ENCODE data around the gene UNC50. TPM values are rescaled to one million over a fixed set of nuclear protein-coding genes. Genes with fewer than 3 reads are reported as not detected.

UNC50 gene
- polyA plus RNA-seq, 1 donor from 2014 or later = 111 TPM

GRCh38 chr2:98606431-98606830 is 2.0 kb upstream of the UNC50 start:
- Histone ChIP-seq H3K27ac (ENCODE audit: low read length) (no peak overlapping the region), H3K4me2 (ENCODE audit: low read length) (no peak overlapping the region)

GRCh38 chr2:98607104-98607503 is 1.3 kb upstream of the UNC50 start:
- Histone ChIP-seq H3K27ac (ENCODE audit: low read length) (peak overlapping the region; percentile 94), H3K9ac (ENCODE audit: low read length) (peak overlapping the region; percentile 96), H3K4me2 (ENCODE audit: low read length) (peak overlapping the region; percentile 57), H2AFZ (ENCODE audit: low read depth, low read length) (no peak overlapping the region), H4K20me1 (ENCODE audit: insufficient read depth) (no peaks in the 10 kb centered on the region), H3K79me2 (replicated peaks; ENCODE audit: insufficient read depth, low read length) (peaks cover 56% of the 10 kb centered on the region), H3K36me3 (ENCODE audit: insufficient read depth, low read length) (no peaks in the 10 kb centered on the region), H3K4me3 (ENCODE audit: low read length) (peak overlapping the region; percentile 86), H3K9me3 (ENCODE audit: low read length) (no peaks in the 10 kb centered on the region), H3K27me3 (ENCODE audit: insufficient read depth, low read depth, low read length) (no peaks in the 10 kb centered on the region), H3K9me2 (ENCODE audit: insufficient read depth, low read length) (no peaks in the 10 kb centered on the region), H3F3A (ENCODE audit: insufficient read depth, low read length, poor library complexity, severe bottlenecking) (no peaks in the 10 kb centered on the region)
- TF ChIP-seq EZH2 (IDR thresholded peaks at IDR 0.05; ENCODE audit: borderline replicate concordance, insufficient read depth, low read length, poor library complexity, severe bottlenecking) (no peak), TAF1 (IDR thresholded peaks at IDR 0.05; ENCODE audit: low read depth) (no peak), REST (IDR thresholded peaks at IDR 0.05; ENCODE audit: borderline replicate concordance) (no peak)

More at GRCh38 chr2:98606431-98606830, 2.0 kb upstream of the UNC50 start:
- no peaks in the 10 kb centered on the region for H3K36me3 ChIP-seq (ENCODE audit: insufficient read depth, low read length)
- no peak for TF ChIP-seq TAF1 (IDR thresholded peaks at IDR 0.05; ENCODE audit: low read depth)
- TF ChIP-seq EP300 (conservative IDR thresholded peaks at IDR 0.05; ENCODE audit: poor library complexity, severe bottlenecking) = no peak
- no peak for TF ChIP-seq SMC3 (conservative IDR thresholded peaks at IDR 0.05; ENCODE audit: poor library complexity)
- TF ChIP-seq EZH2 (IDR thresholded peaks at IDR 0.05; ENCODE audit: borderline replicate concordance, insufficient read depth, low read length, poor library complexity, severe bottlenecking) = no peak
- no peak for TF ChIP-seq CTCF (IDR thresholded peaks at IDR 0.05; ENCODE audit: poor library complexity, severe bottlenecking)
- TF ChIP-seq RAD21 (conservative IDR thresholded peaks at IDR 0.05) = no peak
- no peak for TF ChIP-seq MXI1 (conservative IDR thresholded peaks at IDR 0.05; ENCODE audit: poor library complexity, severe bottlenecking)
- TF ChIP-seq REST (IDR thresholded peaks at IDR 0.05; ENCODE audit: borderline replicate concordance) = no peak
- TF ChIP-seq POLR2AphosphoS5 (IDR thresholded peaks at IDR 0.05) = no peak
- peaks cover 54% of the 10 kb centered on the region for H3K79me2 ChIP-seq (replicated peaks; ENCODE audit: insufficient read depth, low read length)
- no peak overlapping the region for H3K9ac ChIP-seq (ENCODE audit: low read length)
- H3K4me3 ChIP-seq (ENCODE audit: low read length) = peak overlapping the region; percentile 86
- no peaks in the 10 kb centered on the region for H3K9me3 ChIP-seq (ENCODE audit: low read length)
- no peaks in the 10 kb centered on the region for H3F3A ChIP-seq (ENCODE audit: insufficient read depth, low read length, poor library complexity, severe bottlenecking)
- H3K9me2 ChIP-seq (ENCODE audit: insufficient read depth, low read length) = no peaks in the 10 kb centered on the region
- H4K20me1 ChIP-seq (ENCODE audit: insufficient read depth) = no peaks in the 10 kb centered on the region
- no peaks in the 10 kb centered on the region for H3K27me3 ChIP-seq (ENCODE audit: insufficient read depth, low read depth, low read length)
- H2AFZ ChIP-seq (ENCODE audit: low read depth, low read length) = no peak overlapping the region

All from neural cell (in vitro differentiated cells).